Lung (tissue), 12 donors: ENCODE measurements around the gene PIEZO1. TPM values are rescaled to one million over a fixed set of nuclear protein-coding genes. Genes with fewer than 3 reads are reported as not detected.
"Not testable (repeated sequence)": the region's sequence is repeated elsewhere in the genome, so short reads cannot be mapped to it uniquely, and the experiment has no call there.

ENCODE experiments used
- ATAC-seq: fragments of 200-7000 bp; cut with Tn5 transposase; one replicate; pipeline ENCODE4 v1.9.1; 2020; ENCODE audit warnings: moderate number of reproducible peaks; ENCODE audit not compliant: insufficient read depth, low FRiP score
- DNase-seq, 3 donors: peaks; one replicate each; pipeline ENCODE4 v3.0.0-alpha.2; 2013 to 2017
- H3K27ac ChIP-seq, 2 donors: one replicate each; pipeline ENCODE4 v1.5.1; 2013; ENCODE audit warnings: mild to moderate bottlenecking in 2 of 2, moderate library complexity in 2 of 2, control low read depth in 1 of 2, inconsistent platforms in 1 of 2, low read depth in 1 of 2, low read length in 1 of 2
- H3K27me3 ChIP-seq, 3 donors: one replicate each; pipeline ENCODE4 v1.5.1; 2013; ENCODE audit warnings: low read length in 2 of 3; ENCODE audit not compliant: control insufficient read depth in 3 of 3, insufficient read depth in 3 of 3
- H3K36me3 ChIP-seq, 4 donors: one replicate each; pipeline ENCODE4 v1.5.1; 2013; ENCODE audit warnings: low read length in 4 of 4, mild to moderate bottlenecking in 1 of 4, moderate library complexity in 1 of 4; ENCODE audit not compliant: control insufficient read depth in 4 of 4, insufficient read depth in 4 of 4
- H3K4me1 ChIP-seq, 5 donors: one replicate each; pipeline ENCODE4 v1.5.1; 2013; ENCODE audit warnings: low read length in 5 of 5, mild to moderate bottlenecking in 2 of 5, moderate library complexity in 1 of 5; ENCODE audit not compliant: control insufficient read depth in 5 of 5, insufficient read depth in 5 of 5
- H3K4me3 ChIP-seq: one replicate; pipeline ENCODE4 v1.5.1; 2013; ENCODE audit warnings: mild to moderate bottlenecking, control low read depth, moderate library complexity
- H3K9ac ChIP-seq, 2 donors: one replicate each; pipeline ENCODE4 v1.5.1; 2013; ENCODE audit warnings: low read length in 2 of 2, control low read depth in 1 of 2; ENCODE audit not compliant: insufficient read depth in 1 of 2
- H3K9me3 ChIP-seq, 4 donors: one replicate each; pipeline ENCODE4 v1.5.1; 2013; ENCODE audit warnings: low read length in 3 of 4, mild to moderate bottlenecking in 1 of 4, moderate library complexity in 1 of 4; ENCODE audit not compliant: control insufficient read depth in 4 of 4, insufficient read depth in 3 of 4
- WGBS, 2 donors: extraction: QIAGEN DNeasy Blood & Tissue Kit; methylation state at CpG; one replicate each; pipeline ENCODE4 v1.1.7; 2013; 5-methylcytosine and 5-hydroxymethylcytosine counted together
- polyA plus RNA-seq, 2 donors: library from polyadenylated mRNA; stranded (reverse); fragments of 200-250 nt; gene quantifications; one replicate each; pipeline ENCODE4 v1.2.1, GENCODE V29; 2013
- total RNA-seq, 2 donors: library from RNA; depleted of rRNA in 1 of 2; stranded (reverse); fragments of >200 nt in 1 of 2; gene quantifications; one replicate each; pipeline ENCODE4 v1.2.1, GENCODE V29; 2014 to 2021
- TF ChIP-seq, protein P1 (sequence below): IDR thresholded peaks from 2 replicates; pipeline ENCODE4 v1.5.1; 2012; ENCODE audit warnings: mild to moderate bottlenecking; ENCODE audit errors: control extremely low read depth, extremely low read depth
- donor health status: control.
- donor health status: control.
- donor health status: Bipolar disorder and iron deficiency.
- donor health status: healthy.
- donor health status: DM: yes; HTN: yes; CAD: no.

PIEZO1 gene
- total and polyA plus RNA-seq, 4 donors, result 113 to 207 (median 190) TPM

- Histone ChIP-seq H3K27ac (no peak overlapping the region), H3K9me3 (no peaks in the 10 kb centered on the region), H3K9ac (no peak overlapping the region), H3K4me1 (peaks cover 0 to 23% (median 0%) of the 10 kb centered on the region in 5 donors), H3K27me3 (no peaks in the 10 kb centered on the region), H3K4me3 (no peak overlapping the region), H3K36me3 (peaks cover 0 to 56% (median 8%) of the 10 kb centered on the region in 4 donors)
- ATAC-seq (no peak), DNase-seq (no peak)
- WGBS, 2 donors, result 88 to 99% methylated on average over 10 to 12 of the region's 12 CpGs
- TF ChIP-seq, protein P1, sequence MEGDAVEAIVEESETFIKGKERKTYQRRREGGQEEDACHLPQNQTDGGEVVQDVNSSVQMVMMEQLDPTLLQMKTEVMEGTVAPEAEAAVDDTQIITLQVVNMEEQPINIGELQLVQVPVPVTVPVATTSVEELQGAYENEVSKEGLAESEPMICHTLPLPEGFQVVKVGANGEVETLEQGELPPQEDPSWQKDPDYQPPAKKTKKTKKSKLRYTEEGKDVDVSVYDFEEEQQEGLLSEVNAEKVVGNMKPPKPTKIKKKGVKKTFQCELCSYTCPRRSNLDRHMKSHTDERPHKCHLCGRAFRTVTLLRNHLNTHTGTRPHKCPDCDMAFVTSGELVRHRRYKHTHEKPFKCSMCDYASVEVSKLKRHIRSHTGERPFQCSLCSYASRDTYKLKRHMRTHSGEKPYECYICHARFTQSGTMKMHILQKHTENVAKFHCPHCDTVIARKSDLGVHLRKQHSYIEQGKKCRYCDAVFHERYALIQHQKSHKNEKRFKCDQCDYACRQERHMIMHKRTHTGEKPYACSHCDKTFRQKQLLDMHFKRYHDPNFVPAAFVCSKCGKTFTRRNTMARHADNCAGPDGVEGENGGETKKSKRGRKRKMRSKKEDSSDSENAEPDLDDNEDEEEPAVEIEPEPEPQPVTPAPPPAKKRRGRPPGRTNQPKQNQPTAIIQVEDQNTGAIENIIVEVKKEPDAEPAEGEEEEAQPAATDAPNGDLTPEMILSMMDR, result no peak
Observed at GRCh38 chr16:88825146-88825545, 40.1 kb upstream of the PIEZO1 start.

DNA sequence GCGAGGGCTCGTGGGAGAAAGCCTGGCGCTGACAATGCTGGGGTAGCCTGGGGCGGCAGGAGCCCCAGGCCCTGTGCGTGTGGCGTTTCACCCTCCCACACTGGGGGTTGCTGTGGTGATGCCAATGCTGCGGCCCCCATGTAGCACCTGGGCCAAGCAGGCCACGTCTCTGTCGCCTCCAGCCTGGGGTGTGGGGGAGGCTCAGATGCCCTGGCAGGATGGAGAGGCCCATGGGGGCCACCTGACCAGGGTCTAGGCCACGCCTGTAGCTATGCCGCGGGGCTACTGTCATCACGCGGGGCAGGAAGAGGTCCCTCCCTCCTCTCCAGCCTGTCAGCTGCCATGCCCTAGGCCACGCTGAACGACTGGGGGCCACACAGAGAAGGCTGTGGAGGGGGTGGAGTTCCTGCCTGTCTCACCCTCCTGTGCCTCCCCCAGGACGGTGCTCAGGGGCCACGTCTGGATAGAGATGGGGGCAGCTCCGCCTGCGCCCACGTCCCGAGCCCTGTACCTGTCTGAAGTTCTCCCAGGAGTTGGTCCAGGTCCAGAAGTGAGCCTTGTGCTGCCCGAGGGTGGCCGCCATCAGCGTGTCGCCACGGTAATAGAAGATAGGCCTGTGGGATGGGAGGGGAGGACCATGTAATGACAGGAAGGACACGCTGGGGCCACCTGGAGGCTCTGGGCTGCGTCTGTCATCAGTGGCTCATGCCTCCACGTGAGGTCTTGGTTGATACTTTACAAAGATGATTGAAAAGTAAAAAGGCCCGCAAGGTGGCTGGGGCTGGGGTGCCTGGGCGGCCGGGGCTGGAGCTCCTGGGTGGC is 39.4 kb upstream of the PIEZO1 start:
- Histone ChIP-seq H3K27ac (no peak overlapping the region), H3K36me3 (peaks cover 0 to 54% (median 8%) of the 10 kb centered on the region in 4 donors), H3K4me3 (no peak overlapping the region), H3K9me3 (no peaks in the 10 kb centered on the region), H3K27me3 (no peaks in the 10 kb centered on the region), H3K4me1 (peaks cover 0 to 16% (median 0%) of the 10 kb centered on the region in 5 donors), H3K9ac (no peak overlapping the region)
- DNase-seq (no peak), ATAC-seq (no peak)
- TF ChIP-seq, protein P1, result no peak
- 89 to 91% methylated on average over 30 to 33 of the region's 33 CpGs for WGBS, 2 donors

DNA sequence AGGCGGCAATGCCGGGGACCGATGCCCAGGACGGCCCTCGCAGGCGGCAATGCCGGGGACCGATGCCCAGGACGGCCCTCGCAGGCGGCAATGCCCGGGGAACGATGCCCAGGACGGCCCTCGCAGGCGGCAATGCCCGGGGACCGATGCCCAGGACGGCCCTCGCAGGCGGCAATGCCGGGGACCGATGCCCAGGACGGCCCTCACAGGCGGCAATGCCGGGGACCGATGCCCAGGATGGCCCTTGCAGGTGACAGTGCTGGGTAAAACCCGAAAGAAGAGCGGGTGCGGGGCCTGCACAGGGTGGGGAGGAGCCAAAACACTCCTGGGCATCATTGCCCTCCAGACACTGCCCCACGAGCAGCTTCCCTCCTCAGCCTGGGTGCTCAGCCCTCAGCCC is 38.6 kb upstream of the PIEZO1 start:
- not testable (repeated sequence) for H3K9ac ChIP-seq, H3K9me3 ChIP-seq, H3K27me3 ChIP-seq, ATAC-seq, H3K4me1 ChIP-seq, H3K27ac ChIP-seq, H3K4me3 ChIP-seq, DNase-seq
- H3K36me3 ChIP-seq, result peaks cover 0 to 50% (median 8%) of the 10 kb centered on the region in 4 donors
- 95 to 97% methylated on average over 26 to 30 of the region's 31 CpGs for WGBS, 2 donors

DNA sequence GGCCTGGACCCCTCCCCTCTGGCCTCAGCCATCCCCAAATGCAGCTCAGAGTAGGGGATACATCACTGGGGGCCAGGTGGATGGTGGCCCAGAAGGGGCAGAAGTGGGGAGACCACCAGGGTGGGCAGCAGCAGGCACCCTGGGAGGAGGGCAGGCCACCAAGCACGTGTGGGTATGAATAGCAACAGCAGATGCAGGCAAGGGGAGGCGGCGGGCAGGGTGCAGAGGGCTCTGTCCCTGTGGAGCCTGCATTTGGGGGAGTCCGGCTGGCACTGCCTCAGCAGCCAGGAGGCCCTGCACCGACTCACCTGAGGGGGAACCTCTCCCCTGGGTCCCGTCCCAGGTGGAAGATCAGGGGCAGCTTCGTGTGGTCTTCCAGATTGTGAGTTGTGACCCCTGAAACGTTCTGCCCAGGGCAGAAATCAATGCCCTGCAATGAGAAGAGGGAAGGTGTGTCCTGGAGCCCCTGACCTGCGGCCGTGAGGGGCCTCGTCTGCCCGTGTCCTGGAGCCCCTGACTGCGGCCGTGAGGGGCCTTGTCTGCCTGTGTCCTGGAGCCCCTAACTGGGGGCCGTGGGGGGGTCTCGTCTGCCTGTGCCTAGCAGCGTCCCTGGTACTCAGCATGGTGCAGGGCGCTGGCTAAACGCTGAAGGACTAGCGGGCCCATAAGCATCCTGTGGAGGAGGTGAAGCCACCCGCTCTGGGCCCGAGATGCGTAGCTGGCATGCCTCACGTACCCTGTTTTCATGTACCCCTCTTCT is 37.4 kb upstream of the PIEZO1 start:
- H3K27ac ChIP-seq, result no peak overlapping the region
- DNase-seq, result no peak
- H3K27me3 ChIP-seq, result no peaks in the 10 kb centered on the region
- peaks cover 0 to 42% (median 6%) of the 10 kb centered on the region in 4 donors for H3K36me3 ChIP-seq
- H3K4me3 ChIP-seq, result no peak overlapping the region
- H3K9me3 ChIP-seq, result no peaks in the 10 kb centered on the region
- TF ChIP-seq, protein P1, result no peak
- peak; percentile 1 for ATAC-seq
- no peak overlapping the region for H3K9ac ChIP-seq
- 96% methylated on average over 24 of the region's 24 CpGs for WGBS, 2 donors
- H3K4me1 ChIP-seq, result peaks cover 0 to 12% (median 2%) of the 10 kb centered on the region in 5 donors
